SIG-M5 (cell line): ENCODE results near the gene ATP10D.
"Not testable (repeated sequence)": the region's sequence is repeated elsewhere in the genome, so short reads cannot be mapped to it uniquely, and the experiment has no call there.

Source experiments
- DNase-seq: peaks from one replicate; lab custom pipeline; 2025; lab: John Stamatoyannopoulos, UW

ATP10D gene

DNA sequence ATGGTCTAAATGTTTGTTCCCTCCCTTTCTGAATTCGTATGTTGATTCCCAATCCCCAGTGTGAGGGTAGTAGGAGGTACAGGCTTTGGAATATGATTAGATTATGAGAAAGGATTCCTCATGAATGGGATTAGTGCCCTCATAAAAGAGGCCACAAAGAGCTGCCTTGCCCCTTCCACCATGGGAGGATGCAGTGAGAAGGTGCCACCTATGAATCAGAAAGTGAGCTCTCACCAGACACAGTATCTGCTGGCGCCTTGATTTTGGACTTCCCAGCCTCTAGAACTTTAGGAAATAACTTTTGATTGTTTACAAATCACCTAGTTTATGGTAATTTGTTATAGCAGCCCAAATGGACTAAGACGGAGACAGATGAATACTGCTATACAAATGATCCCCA, 3.6 kb downstream of the ATP10D start:
- DNase-seq, result no peak

GRCh38 chr4:47490550-47490949, 5.5 kb downstream of the ATP10D start:
- no peak for DNase-seq

- DNase-seq, result no peak
Measured at GRCh38 chr4:47493238-47494123, 8.4 kb downstream of the ATP10D start.

DNA sequence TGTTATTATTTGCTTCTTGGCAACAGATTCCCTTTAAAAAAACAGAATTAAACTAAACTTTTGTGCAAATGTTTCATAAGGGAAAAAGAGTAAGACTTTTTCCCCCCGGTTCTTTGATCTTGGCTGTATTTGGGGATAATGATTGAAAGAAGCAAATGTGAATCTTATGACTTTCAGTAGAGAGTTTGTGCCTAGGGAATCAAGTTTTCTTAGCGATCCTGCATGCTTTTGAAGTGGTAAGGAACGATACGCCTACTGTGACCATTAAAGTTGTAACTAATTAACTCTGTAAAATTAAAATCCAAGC, 9.0 kb downstream of the ATP10D start:
- DNase-seq, result no peak

DNA sequence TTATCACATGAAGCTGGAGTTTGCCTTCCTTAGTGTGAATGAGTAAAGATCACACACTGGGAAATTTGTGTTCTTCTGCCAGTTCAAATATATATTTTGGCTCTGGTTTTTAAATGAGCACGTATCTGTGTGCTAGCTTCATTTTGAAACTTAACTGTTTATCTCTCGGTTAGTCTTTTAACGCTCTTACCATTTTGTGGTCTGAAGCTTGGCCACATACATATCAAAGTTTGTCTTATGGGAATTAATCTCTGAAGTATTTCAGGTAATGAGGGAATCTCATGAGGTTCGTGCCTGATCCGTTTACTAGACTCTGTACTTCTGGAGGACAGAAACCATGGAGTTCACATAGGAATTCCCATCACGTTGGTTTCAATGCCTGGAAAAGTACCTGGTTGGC, 13.8 kb downstream of the ATP10D start:
- DNase-seq, result no peak

GRCh38 chr4:47499700-47500099, 14.6 kb downstream of the ATP10D start:
- DNase-seq, result no peak

GRCh38 chr4:47500776-47501175, 15.7 kb downstream of the ATP10D start:
- no peak for DNase-seq

DNA sequence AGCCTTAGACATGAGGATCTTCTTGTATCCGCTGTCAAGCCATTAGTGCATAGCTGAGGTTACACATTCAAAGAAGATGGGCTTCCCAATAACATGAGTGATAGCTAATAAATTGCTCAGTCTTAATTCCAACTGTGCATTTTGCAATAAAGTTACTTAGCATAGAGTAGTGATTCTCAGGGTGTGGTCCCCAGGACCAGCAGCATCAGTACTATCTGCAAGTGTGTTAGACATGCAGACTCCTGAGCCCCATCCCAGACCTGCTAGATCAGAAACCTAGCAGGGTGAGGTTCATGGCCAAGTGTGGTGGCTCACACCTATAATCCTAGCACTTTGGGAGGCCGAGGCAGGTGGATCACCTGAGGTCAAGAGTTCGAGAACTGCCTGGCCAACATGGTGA, 20.1 kb downstream of the ATP10D start:
- DNase-seq, result no peak

DNA sequence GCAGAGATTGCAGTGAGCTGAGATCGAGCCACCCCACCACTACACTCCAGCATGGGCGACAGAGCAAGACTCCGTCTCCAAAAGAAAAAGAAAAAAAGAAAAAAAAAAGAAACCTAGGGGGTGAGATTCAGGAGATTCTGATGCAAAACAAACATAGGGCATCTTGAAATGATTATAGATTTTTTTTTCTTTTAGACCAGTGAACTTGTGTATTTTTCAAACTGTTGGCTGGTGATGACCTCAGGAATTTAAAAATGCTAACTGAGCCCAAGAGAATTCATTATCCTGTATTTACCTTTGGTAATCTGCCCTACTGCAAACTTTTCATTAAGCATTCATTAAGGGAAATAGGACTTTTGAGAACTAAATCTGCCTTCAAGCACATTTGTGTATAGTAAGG, 20.6 kb downstream of the ATP10D start:
- no peak for DNase-seq

DNA sequence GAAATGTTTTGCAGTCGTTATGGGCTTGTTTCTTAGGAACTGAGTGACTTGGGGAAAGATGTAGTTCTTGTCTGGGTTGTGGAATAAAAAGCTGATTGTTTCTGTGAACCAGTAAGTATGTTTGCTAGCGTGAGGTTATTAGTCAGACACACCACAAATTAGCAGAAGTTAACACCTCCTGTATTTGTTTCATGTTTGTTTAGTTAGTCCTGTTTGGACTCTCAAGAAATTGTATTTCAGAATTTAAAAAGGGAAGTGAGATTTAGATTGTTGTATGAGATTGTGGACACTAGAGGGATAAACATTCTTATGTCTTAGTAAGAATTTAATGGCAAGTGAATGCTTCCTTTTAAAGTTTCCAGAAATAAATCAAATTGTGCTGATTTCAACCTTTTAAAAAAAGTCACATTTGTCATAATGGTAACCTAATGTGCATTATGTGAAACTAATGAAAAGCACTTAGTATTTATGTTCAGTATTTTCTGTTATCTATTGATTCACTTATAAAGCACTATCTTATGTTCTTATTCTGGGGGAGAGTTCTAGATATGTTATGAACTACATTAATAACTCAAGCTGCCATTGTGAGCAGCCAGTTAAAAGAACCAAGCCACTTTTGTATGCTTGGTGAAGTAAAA, 25.6 kb downstream of the ATP10D start:
- DNase-seq, result peak; percentile 19

GRCh38 chr4:47513461-47513860, 28.4 kb downstream of the ATP10D start:
- DNase-seq, result no peak

DNA sequence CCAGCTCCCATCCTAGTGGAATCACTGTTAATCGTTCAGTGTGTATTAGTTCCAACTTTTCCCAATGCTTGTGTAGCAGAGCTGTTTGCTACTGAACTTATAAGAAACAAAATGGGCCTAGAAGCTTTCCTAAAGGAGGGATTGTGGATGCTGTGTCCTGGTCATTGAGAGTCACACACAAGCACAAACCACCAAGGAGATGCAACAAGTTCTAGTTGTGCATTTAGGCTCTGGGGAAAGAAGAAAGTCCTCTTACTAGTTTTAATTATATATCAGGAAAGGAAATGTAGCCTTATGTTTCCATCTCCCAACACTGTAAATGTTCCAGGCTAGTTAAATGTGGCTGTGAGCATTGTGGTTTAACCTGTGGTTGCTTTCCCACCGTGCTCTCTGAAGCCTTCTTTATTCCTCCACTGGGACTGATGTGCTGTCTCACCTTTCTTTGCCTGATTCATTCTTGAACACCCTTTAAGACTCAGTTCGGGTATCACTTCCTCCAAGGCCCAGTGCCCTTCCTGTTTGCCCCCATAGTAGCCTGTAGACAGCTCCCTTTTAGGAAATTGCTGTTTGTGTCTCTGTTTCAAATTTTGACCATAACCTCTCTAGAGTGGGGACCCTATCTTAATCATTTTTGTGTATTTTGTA, 34.3 kb downstream of the ATP10D start:
- no peak for DNase-seq

- DNase-seq, result no peak
Measured at GRCh38 chr4:47525154-47525819, 40.2 kb downstream of the ATP10D start.

GRCh38 chr4:47526281-47526680, 41.2 kb downstream of the ATP10D start:
- DNase-seq, result no peak

- DNase-seq, result not testable (repeated sequence)
Measured at GRCh38 chr4:47528646-47529045, 43.6 kb downstream of the ATP10D start.

DNA sequence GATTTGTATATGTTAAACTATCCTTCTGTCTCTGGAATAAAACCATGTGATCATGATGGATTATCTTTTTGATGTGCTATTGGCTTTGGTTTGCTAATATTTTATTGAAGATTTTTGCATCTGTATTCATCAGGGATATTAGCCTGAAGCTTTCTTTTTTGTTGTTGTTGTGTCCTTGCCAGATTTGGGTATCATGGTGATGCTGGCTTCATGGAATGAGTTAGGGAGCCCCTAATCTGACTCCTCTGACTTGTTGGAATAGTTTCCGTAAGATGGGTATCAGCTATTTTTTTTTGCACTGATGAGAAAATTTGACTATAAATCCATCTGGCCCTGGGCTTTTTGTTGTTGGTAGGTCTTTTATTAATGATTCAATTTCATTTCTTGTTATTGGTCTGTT, 45.7 kb downstream of the ATP10D start:
- DNase-seq, result no peak

DNA sequence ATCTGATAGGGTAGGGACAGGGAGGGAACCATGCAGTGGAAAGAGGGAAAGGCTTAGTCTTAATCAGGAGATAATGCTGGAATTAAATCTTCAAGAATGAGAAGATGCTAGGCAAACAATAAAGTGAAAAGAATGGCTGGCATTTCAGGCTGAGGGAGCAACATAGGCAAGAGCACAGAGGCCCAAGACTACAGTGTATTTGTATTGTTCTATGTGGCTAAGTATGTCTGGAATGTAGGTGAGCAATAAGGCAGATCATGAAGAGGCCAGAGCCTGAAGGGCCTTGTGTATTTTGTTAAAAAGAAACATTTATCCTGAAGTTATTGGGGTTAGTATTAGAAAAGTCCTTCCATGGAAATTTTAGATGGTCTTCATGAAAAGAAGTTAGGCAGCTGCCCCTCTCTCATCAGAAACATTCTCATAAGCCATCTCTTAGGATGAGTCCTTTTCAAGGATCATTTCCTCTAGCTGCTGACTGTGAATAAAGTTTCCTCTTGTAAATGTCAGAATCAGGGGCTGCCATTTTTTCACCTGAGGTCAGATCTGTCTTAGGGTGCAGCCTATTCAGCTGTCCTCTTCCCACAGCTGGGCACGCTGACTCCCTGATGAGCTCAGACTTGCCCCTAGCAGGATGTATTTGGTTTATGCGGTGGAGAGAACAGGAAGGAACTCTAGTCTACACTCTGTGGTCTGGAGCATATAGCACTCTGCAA, 46.3 kb downstream of the ATP10D start:
- peak; percentile 0 for DNase-seq

- no peak for DNase-seq
Measured at GRCh38 chr4:47531954-47532321, 46.9 kb downstream of the ATP10D start.

- DNase-seq, result no peak
Measured at GRCh38 chr4:47532658-47533057, 47.6 kb downstream of the ATP10D start.

DNA sequence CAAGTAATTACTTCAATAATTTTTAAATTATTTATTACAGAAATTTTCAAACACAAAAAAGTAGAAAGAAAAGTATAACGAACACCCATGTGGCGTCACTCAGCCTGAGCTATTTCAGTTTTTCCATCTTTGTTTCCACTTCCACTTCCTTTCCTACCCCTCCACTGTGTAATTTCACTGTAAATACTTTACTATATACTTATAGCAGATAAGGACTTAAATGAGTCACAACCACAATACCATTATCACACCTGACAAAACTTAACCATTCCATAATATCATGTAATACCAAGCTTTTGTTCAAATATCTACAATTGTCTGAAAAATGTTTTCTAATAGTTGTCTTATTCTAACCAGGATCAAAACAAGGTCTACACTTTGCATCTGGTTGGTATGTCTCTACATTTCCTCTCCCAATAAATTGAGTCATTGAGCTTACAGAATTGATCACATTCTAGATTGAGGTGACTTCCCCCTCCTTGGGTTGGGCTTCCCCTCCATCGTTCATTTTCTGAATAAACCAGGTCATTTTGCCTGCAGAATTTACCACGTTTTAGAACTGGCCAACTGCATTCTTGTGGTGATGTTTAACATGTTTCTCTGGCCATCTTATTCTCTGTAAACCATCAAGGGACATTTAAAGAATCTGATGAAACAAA, 48.7 kb downstream of the ATP10D start:
- no peak for DNase-seq

- DNase-seq, result no peak
Measured at GRCh38 chr4:47534772-47535171, 49.7 kb downstream of the ATP10D start.
